ENCODE results near the gene OR10A4.
"Not testable (repeated sequence)": the region's sequence is repeated elsewhere in the genome, so short reads cannot be mapped to it uniquely, and the experiment has no call there.

The OR10A4 gene

GRCh38 chr11:6876325-6876724 is at the start of gene OR10A4:
Gene OR10A4 (plus strand): TSS chr11:6876625. CDS start chr11:6876648, 23 bp downstream.
- DNase-seq (ENCODE audit: insufficient read length, low spot score), result no peak
- no peak for FAIRE-seq

- FAIRE-seq (no peak), DNase-seq (ENCODE audit: insufficient read length, low spot score) (no peak)
Observed at GRCh38 chr11:6828103-6828502, 48.3 kb upstream of the OR10A4 start.

- DNase-seq (ENCODE audit: insufficient read length, low spot score) (no peak), FAIRE-seq (no peak)
Observed at GRCh38 chr11:6833356-6833755, 43.1 kb upstream of the OR10A4 start.

GRCh38 chr11:6834021-6834420 is 42.4 kb upstream of the OR10A4 start:
- no peak for FAIRE-seq
- no peak for DNase-seq (ENCODE audit: insufficient read length, low spot score)

GRCh38 chr11:6841694-6842093 is 34.7 kb upstream of the OR10A4 start:
- FAIRE-seq (no peak), DNase-seq (ENCODE audit: insufficient read length, low spot score) (no peak)

- no peak for FAIRE-seq
- DNase-seq (ENCODE audit: insufficient read length, low spot score), result no peak
Observed at GRCh38 chr11:6843670-6844069, 32.8 kb upstream of the OR10A4 start.

- FAIRE-seq (no peak), DNase-seq (ENCODE audit: insufficient read length, low spot score) (no peak)
Observed at GRCh38 chr11:6844356-6844755, 32.1 kb upstream of the OR10A4 start.

GRCh38 chr11:6845383-6845782 is 31.0 kb upstream of the OR10A4 start, which contains the start of gene OR10A5:
Gene OR10A5 (plus strand): TSS chr11:6845683. CDS start chr11:6845683, 0 bp downstream.
- DNase-seq (ENCODE audit: insufficient read length, low spot score) (no peak), FAIRE-seq (no peak)

GRCh38 chr11:6850526-6850925 is 25.9 kb upstream of the OR10A4 start:
- DNase-seq (ENCODE audit: insufficient read length, low spot score) (no peak), FAIRE-seq (no peak)

- DNase-seq (ENCODE audit: insufficient read length, low spot score); FAIRE-seq: not testable (repeated sequence)
Observed at GRCh38 chr11:6854801-6855200, 21.6 kb upstream of the OR10A4 start.

- FAIRE-seq (no peak), DNase-seq (ENCODE audit: insufficient read length, low spot score) (no peak)
Observed at GRCh38 chr11:6855971-6856541, 20.4 kb upstream of the OR10A4 start.

GRCh38 chr11:6856871-6857270 is 19.6 kb upstream of the OR10A4 start:
- FAIRE-seq, result no peak

GRCh38 chr11:6862961-6863360 is 13.5 kb upstream of the OR10A4 start, which contains the start of gene OR10A2:
Gene OR10A2 (plus strand): TSS chr11:6863057. CDS start chr11:6869755, 6,698 bp downstream.
- FAIRE-seq (no peak), DNase-seq (ENCODE audit: insufficient read length, low spot score) (no peak)

More at GRCh38 chr11:6856871-6857270, 19.6 kb upstream of the OR10A4 start:
- no peak for DNase-seq (ENCODE audit: insufficient read length, low spot score)

GRCh38 chr11:6864438-6864837 is 12.0 kb upstream of the OR10A4 start:
- no peak for FAIRE-seq
- no peak for DNase-seq (ENCODE audit: insufficient read length, low spot score)

GRCh38 chr11:6871278-6871677 is 5.1 kb upstream of the OR10A4 start:
- DNase-seq (ENCODE audit: insufficient read length, low spot score) (no peak), FAIRE-seq (no peak)

- FAIRE-seq (no peak), DNase-seq (ENCODE audit: insufficient read length, low spot score) (no peak)
Observed at GRCh38 chr11:6875761-6876160, 664 bp upstream of the OR10A4 start.

GRCh38 chr11:6876914-6877313 is 489 bp downstream of the OR10A4 start:
- FAIRE-seq (no peak), DNase-seq (ENCODE audit: insufficient read length, low spot score) (no peak)

- no peak for FAIRE-seq
- no peak for DNase-seq (ENCODE audit: insufficient read length, low spot score)
Observed at GRCh38 chr11:6882751-6883150, 6.3 kb downstream of the OR10A4 start.

GRCh38 chr11:6887711-6888110 is 11.3 kb downstream of the OR10A4 start:
- not testable (repeated sequence) for DNase-seq (ENCODE audit: insufficient read length, low spot score); FAIRE-seq

GRCh38 chr11:6888830-6889229 is 12.4 kb downstream of the OR10A4 start:
- DNase-seq (ENCODE audit: insufficient read length, low spot score), result no peak
- FAIRE-seq, result no peak

GRCh38 chr11:6889835-6890234 is 13.4 kb downstream of the OR10A4 start:
- FAIRE-seq, result no peak
- no peak for DNase-seq (ENCODE audit: insufficient read length, low spot score)

GRCh38 chr11:6892400-6892799 is 16.0 kb downstream of the OR10A4 start, which contains the start of gene OR2D2:
Gene OR2D2 (minus strand): TSS chr11:6892500. CDS start chr11:6892500, 0 bp downstream.
- DNase-seq (ENCODE audit: insufficient read length, low spot score), result no peak
- FAIRE-seq, result no peak

GRCh38 chr11:6894097-6894496 is 17.7 kb downstream of the OR10A4 start:
- FAIRE-seq (no peak), DNase-seq (ENCODE audit: insufficient read length, low spot score) (no peak)

Data from GM19239 (cell line).